Measurements from ENCODE around the gene TOX2.

TOX2 gene

DNA sequence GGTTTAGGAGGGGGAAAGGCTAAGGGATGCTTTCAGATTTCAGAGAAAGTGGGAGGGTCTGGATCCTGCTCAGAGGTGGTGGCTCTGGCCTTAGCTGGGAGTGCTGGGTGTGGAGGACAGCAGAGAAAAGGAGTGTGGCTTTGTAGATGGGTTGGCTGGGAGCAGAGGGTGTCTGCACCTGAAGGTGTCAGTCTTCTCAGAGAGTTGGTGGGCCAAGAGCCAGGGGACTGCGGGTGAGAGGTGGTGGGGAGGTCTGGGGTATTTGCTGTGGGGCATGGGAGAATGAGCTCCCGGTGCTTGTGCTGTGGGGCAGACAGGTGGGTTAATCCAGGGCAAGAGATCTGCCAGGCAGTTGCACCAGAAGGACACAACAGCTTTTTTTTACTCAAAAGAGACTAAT, 67.4 kb downstream of the TOX2 start:
- Histone ChIP-seq H3K36me3 (ENCODE audit: control insufficient read depth in 5 of 5, insufficient read depth in 5 of 5, low read length in 5 of 5) (no peaks in the 10 kb centered on the region), H3K27me3 (ENCODE audit: control insufficient read depth in 5 of 5, insufficient read depth in 4 of 5, low read length in 5 of 5) (no peaks in the 10 kb centered on the region), H3K4me1 (ENCODE audit: control insufficient read depth in 5 of 5, insufficient read depth in 5 of 5, low read length in 5 of 5) (peaks cover 0 to 12% (median 0%) of the 10 kb centered on the region in 5 donors), H3K9ac (ENCODE audit: low read length in 5 of 5) (peak overlapping the region in 1 of 5 donors; percentile 12), H3K9me3 (ENCODE audit: control insufficient read depth in 5 of 5, low read length in 5 of 5) (no peaks in the 10 kb centered on the region), H3K27ac (ENCODE audit: low read depth, low read length) (no peak overlapping the region), H3K4me3 (ENCODE audit: low read depth in 1 of 5, low read length in 5 of 5) (no peak overlapping the region)

DNA sequence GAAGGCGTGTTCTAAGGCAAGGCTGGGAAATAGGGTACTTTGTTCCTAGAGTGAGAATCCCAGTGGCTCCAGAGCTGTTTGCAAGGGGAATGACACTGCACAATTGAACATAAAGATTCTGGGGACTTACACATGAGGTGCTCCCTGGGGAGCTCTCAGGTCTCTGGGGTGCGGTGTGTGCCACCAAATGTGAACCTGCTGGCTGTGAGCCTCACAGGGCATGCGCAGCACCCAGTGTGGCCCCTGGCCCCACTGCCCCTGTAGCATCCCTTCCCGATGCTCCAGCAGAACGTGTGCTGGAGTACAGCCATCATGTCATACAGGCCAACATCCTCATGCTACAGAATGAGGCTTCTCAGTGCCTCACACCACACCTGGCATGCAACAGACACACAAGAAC, 68.2 kb downstream of the TOX2 start:
- H3K9me3 ChIP-seq (ENCODE audit: control insufficient read depth in 5 of 5, low read length in 5 of 5): no peaks in the 10 kb centered on the region
- no peaks in the 10 kb centered on the region for H3K27me3 ChIP-seq (ENCODE audit: control insufficient read depth in 5 of 5, insufficient read depth in 4 of 5, low read length in 5 of 5)
- H3K9ac ChIP-seq (ENCODE audit: low read length in 5 of 5): no peak overlapping the region
- no peak overlapping the region for H3K27ac ChIP-seq (ENCODE audit: low read depth, low read length)
- H3K36me3 ChIP-seq (ENCODE audit: control insufficient read depth in 5 of 5, insufficient read depth in 5 of 5, low read length in 5 of 5): no peaks in the 10 kb centered on the region
- peaks cover 0 to 12% (median 0%) of the 10 kb centered on the region in 5 donors for H3K4me1 ChIP-seq (ENCODE audit: control insufficient read depth in 5 of 5, insufficient read depth in 5 of 5, low read length in 5 of 5)
- no peak overlapping the region for H3K4me3 ChIP-seq (ENCODE audit: low read depth in 1 of 5, low read length in 5 of 5)

- Histone ChIP-seq H3K9ac (ENCODE audit: low read length in 5 of 5) (no peak overlapping the region), H3K4me1 (ENCODE audit: control insufficient read depth in 5 of 5, insufficient read depth in 5 of 5, low read length in 5 of 5) (peaks cover 0 to 12% (median 0%) of the 10 kb centered on the region in 5 donors), H3K27ac (ENCODE audit: low read depth, low read length) (no peak overlapping the region)
These were observed 68.7 kb downstream of the TOX2 start for GRCh38 chr20:43983359-43983758.

GRCh38 chr20:43983904-43984361, 69.3 kb downstream of the TOX2 start:
- Histone ChIP-seq H3K4me3 (ENCODE audit: low read depth in 1 of 5, low read length in 5 of 5) (no peak overlapping the region), H3K27me3 (ENCODE audit: control insufficient read depth in 5 of 5, insufficient read depth in 4 of 5, low read length in 5 of 5) (no peaks in the 10 kb centered on the region), H3K9me3 (ENCODE audit: control insufficient read depth in 5 of 5, low read length in 5 of 5) (no peaks in the 10 kb centered on the region), H3K36me3 (ENCODE audit: control insufficient read depth in 5 of 5, insufficient read depth in 5 of 5, low read length in 5 of 5) (no peaks in the 10 kb centered on the region), H3K4me1 (ENCODE audit: control insufficient read depth in 5 of 5, insufficient read depth in 5 of 5, low read length in 5 of 5) (peaks cover 0 to 12% (median 0%) of the 10 kb centered on the region in 5 donors), H3K9ac (ENCODE audit: low read length in 5 of 5) (no peak overlapping the region), H3K27ac (ENCODE audit: low read depth, low read length) (no peak overlapping the region)

More at GRCh38 chr20:43983359-43983758, 68.7 kb downstream of the TOX2 start:
- Histone ChIP-seq H3K36me3 (ENCODE audit: control insufficient read depth in 5 of 5, insufficient read depth in 5 of 5, low read length in 5 of 5) (no peaks in the 10 kb centered on the region), H3K9me3 (ENCODE audit: control insufficient read depth in 5 of 5, low read length in 5 of 5) (no peaks in the 10 kb centered on the region), H3K27me3 (ENCODE audit: control insufficient read depth in 5 of 5, insufficient read depth in 4 of 5, low read length in 5 of 5) (no peaks in the 10 kb centered on the region), H3K4me3 (ENCODE audit: low read depth in 1 of 5, low read length in 5 of 5) (no peak overlapping the region)

GRCh38 chr20:43984587-43984986, 69.9 kb downstream of the TOX2 start:
- no peak overlapping the region for H3K27ac ChIP-seq (ENCODE audit: low read depth, low read length)
- H3K9me3 ChIP-seq (ENCODE audit: control insufficient read depth in 5 of 5, low read length in 5 of 5): peaks cover 0 to under 1% (median 0%) of the 10 kb centered on the region in 5 donors

DNA sequence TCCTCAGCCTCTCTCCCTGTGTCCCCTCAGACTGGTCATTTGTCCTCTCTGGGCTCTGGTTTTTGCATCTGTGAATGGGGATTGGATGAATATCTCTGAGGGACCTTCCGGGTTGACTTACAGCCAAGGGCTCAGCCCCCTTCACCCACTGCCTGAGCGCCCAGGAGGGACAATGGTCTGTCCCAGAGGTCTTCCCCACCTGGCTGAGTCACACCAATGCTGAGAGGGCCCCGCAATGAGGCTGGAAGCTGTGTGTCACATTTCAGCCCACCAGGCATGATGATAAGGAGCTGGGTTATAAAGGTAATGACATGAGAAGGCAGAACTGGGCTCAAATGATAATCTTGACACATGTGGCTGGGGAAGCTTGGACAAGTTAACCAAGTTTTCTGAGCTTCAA, 70.5 kb downstream of the TOX2 start:
- no peak overlapping the region for H3K27ac ChIP-seq (ENCODE audit: low read depth, low read length)

More at GRCh38 chr20:43984587-43984986, 69.9 kb downstream of the TOX2 start:
- Histone ChIP-seq H3K36me3 (ENCODE audit: control insufficient read depth in 5 of 5, insufficient read depth in 5 of 5, low read length in 5 of 5) (no peaks in the 10 kb centered on the region), H3K4me1 (ENCODE audit: control insufficient read depth in 5 of 5, insufficient read depth in 5 of 5, low read length in 5 of 5) (peaks cover 0 to 12% (median 0%) of the 10 kb centered on the region in 5 donors), H3K4me3 (ENCODE audit: low read depth in 1 of 5, low read length in 5 of 5) (no peak overlapping the region), H3K27me3 (ENCODE audit: control insufficient read depth in 5 of 5, insufficient read depth in 4 of 5, low read length in 5 of 5) (no peaks in the 10 kb centered on the region), H3K9ac (ENCODE audit: low read length in 5 of 5) (no peak overlapping the region)

DNA sequence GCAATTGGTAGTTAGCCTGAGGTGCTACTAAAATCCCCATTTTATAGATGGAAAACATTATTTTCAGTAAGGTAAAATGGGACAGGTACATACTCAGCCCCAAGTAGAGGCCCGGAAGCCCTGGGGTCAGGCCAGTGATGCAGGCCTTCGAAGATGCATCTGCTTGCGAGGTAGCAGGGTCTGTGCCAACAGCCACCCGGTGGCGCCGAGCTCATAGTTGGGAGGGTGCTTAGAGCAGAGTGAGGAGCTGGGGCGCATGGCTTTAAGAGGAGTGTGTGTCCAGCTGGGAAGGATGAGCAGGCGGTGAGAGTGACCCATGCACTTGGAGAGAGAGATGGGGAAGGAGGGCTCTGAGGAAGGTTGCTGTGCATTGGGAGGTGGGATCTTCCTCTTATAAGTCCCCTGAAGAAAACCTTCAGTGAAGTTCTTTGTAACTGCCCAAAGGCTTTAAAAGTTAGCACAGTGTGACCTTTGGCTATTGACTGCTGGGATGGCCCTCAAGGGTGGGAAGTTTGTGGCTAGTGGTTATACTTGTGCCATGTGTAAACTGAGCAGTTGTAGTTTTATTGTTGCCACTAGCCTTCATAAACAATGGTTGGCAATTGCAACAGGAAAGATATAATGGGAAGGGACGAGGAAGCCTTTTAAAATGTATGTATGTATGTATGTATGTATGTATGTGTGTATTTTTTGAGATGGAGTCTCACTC, 71.1 kb downstream of the TOX2 start:
- no peak overlapping the region for H3K9ac ChIP-seq (ENCODE audit: low read length in 5 of 5)
- H3K4me3 ChIP-seq (ENCODE audit: low read depth in 1 of 5, low read length in 5 of 5): no peak overlapping the region
- H3K27me3 ChIP-seq (ENCODE audit: control insufficient read depth in 5 of 5, insufficient read depth in 4 of 5, low read length in 5 of 5): no peaks in the 10 kb centered on the region
- H3K27ac ChIP-seq (ENCODE audit: low read depth, low read length): no peak overlapping the region
- H3K4me1 ChIP-seq (ENCODE audit: control insufficient read depth in 5 of 5, insufficient read depth in 5 of 5, low read length in 5 of 5): peaks cover 0 to 12% (median 0%) of the 10 kb centered on the region in 5 donors
- no peaks in the 10 kb centered on the region for H3K36me3 ChIP-seq (ENCODE audit: control insufficient read depth in 5 of 5, insufficient read depth in 5 of 5, low read length in 5 of 5)
- peaks cover 0 to 4% (median 3%) of the 10 kb centered on the region in 5 donors for H3K9me3 ChIP-seq (ENCODE audit: control insufficient read depth in 5 of 5, low read length in 5 of 5)

More for the DNA sequence above, 70.5 kb downstream of the TOX2 start:
- H3K27me3 ChIP-seq (ENCODE audit: control insufficient read depth in 5 of 5, insufficient read depth in 4 of 5, low read length in 5 of 5): no peaks in the 10 kb centered on the region
- H3K9me3 ChIP-seq (ENCODE audit: control insufficient read depth in 5 of 5, low read length in 5 of 5): peaks cover 0 to 4% (median 3%) of the 10 kb centered on the region in 5 donors
- no peak overlapping the region for H3K9ac ChIP-seq (ENCODE audit: low read length in 5 of 5)
- no peaks in the 10 kb centered on the region for H3K36me3 ChIP-seq (ENCODE audit: control insufficient read depth in 5 of 5, insufficient read depth in 5 of 5, low read length in 5 of 5)
- H3K4me3 ChIP-seq (ENCODE audit: low read depth in 1 of 5, low read length in 5 of 5): no peak overlapping the region
- peaks cover 0 to 12% (median 0%) of the 10 kb centered on the region in 5 donors for H3K4me1 ChIP-seq (ENCODE audit: control insufficient read depth in 5 of 5, insufficient read depth in 5 of 5, low read length in 5 of 5)

GRCh38 chr20:43987018-43987417, 72.4 kb downstream of the TOX2 start:
- no peak overlapping the region for H3K9ac ChIP-seq (ENCODE audit: low read length in 5 of 5)
- no peak overlapping the region for H3K27ac ChIP-seq (ENCODE audit: low read depth, low read length)
- H3K4me3 ChIP-seq (ENCODE audit: low read depth in 1 of 5, low read length in 5 of 5): no peak overlapping the region
- H3K36me3 ChIP-seq (ENCODE audit: control insufficient read depth in 5 of 5, insufficient read depth in 5 of 5, low read length in 5 of 5): no peaks in the 10 kb centered on the region
- peaks cover 0 to 4% (median 3%) of the 10 kb centered on the region in 5 donors for H3K9me3 ChIP-seq (ENCODE audit: control insufficient read depth in 5 of 5, low read length in 5 of 5)
- no peaks in the 10 kb centered on the region for H3K27me3 ChIP-seq (ENCODE audit: control insufficient read depth in 5 of 5, insufficient read depth in 4 of 5, low read length in 5 of 5)
- peaks cover 0 to 12% (median 0%) of the 10 kb centered on the region in 5 donors for H3K4me1 ChIP-seq (ENCODE audit: control insufficient read depth in 5 of 5, insufficient read depth in 5 of 5, low read length in 5 of 5)

DNA sequence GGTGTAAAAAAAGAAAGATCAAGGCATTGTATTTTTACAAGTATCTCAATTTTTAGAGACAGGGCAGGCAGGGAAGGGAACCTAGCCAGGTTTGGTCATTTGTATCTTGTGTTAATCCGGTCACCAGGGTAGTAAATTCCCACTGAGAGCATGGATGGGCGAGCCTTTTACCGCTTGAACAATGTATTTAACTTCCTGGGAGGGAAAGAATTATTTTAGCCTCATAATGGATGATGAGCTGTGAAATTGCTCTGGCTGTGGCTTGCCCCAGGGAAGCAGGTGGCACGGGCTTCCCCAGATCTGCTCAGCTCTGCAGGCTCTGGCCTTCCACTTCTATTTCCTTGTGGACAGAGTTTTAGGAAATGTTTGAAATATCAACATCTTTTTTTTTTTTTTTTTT, 72.9 kb downstream of the TOX2 start:
- H3K9ac ChIP-seq (ENCODE audit: low read length in 5 of 5): no peak overlapping the region

GRCh38 chr20:43988451-43988850, 73.8 kb downstream of the TOX2 start:
- H3K4me1 ChIP-seq (ENCODE audit: control insufficient read depth in 5 of 5, insufficient read depth in 5 of 5, low read length in 5 of 5): peaks cover 0 to 12% (median 0%) of the 10 kb centered on the region in 5 donors
- peaks cover 0 to 4% (median 0%) of the 10 kb centered on the region in 5 donors for H3K27me3 ChIP-seq (ENCODE audit: control insufficient read depth in 5 of 5, insufficient read depth in 4 of 5, low read length in 5 of 5)
- H3K27ac ChIP-seq (ENCODE audit: low read depth, low read length): no peak overlapping the region
- H3K9ac ChIP-seq (ENCODE audit: low read length in 5 of 5): no peak overlapping the region
- no peak overlapping the region for H3K4me3 ChIP-seq (ENCODE audit: low read depth in 1 of 5, low read length in 5 of 5)
- H3K36me3 ChIP-seq (ENCODE audit: control insufficient read depth in 5 of 5, insufficient read depth in 5 of 5, low read length in 5 of 5): no peaks in the 10 kb centered on the region
- H3K9me3 ChIP-seq (ENCODE audit: control insufficient read depth in 5 of 5, low read length in 5 of 5): peaks cover 0 to 4% (median 3%) of the 10 kb centered on the region in 5 donors

More for the DNA sequence above, 72.9 kb downstream of the TOX2 start:
- Histone ChIP-seq H3K36me3 (ENCODE audit: control insufficient read depth in 5 of 5, insufficient read depth in 5 of 5, low read length in 5 of 5) (no peaks in the 10 kb centered on the region), H3K9me3 (ENCODE audit: control insufficient read depth in 5 of 5, low read length in 5 of 5) (peaks cover 0 to 4% (median 3%) of the 10 kb centered on the region in 5 donors), H3K27me3 (ENCODE audit: control insufficient read depth in 5 of 5, insufficient read depth in 4 of 5, low read length in 5 of 5) (no peaks in the 10 kb centered on the region), H3K27ac (ENCODE audit: low read depth, low read length) (no peak overlapping the region), H3K4me1 (ENCODE audit: control insufficient read depth in 5 of 5, insufficient read depth in 5 of 5, low read length in 5 of 5) (peaks cover 0 to 12% (median 0%) of the 10 kb centered on the region in 5 donors), H3K4me3 (ENCODE audit: low read depth in 1 of 5, low read length in 5 of 5) (no peak overlapping the region)
